GM21576 (cell line): Measurements from ENCODE around the gene FAM187B.
"Not testable (repeated sequence)": the region's sequence is repeated elsewhere in the genome, so short reads cannot be mapped to it uniquely, and the experiment has no call there.

Experiments used
- ATAC-seq: cut with Tn5 transposase; IDR thresholded peaks from one replicate; pipeline ENCODE4 v1.9.1; 2021; ENCODE audit warnings: mild to moderate bottlenecking, moderate library complexity; ENCODE audit not compliant: unreplicated experiment

The FAM187B gene

DNA sequence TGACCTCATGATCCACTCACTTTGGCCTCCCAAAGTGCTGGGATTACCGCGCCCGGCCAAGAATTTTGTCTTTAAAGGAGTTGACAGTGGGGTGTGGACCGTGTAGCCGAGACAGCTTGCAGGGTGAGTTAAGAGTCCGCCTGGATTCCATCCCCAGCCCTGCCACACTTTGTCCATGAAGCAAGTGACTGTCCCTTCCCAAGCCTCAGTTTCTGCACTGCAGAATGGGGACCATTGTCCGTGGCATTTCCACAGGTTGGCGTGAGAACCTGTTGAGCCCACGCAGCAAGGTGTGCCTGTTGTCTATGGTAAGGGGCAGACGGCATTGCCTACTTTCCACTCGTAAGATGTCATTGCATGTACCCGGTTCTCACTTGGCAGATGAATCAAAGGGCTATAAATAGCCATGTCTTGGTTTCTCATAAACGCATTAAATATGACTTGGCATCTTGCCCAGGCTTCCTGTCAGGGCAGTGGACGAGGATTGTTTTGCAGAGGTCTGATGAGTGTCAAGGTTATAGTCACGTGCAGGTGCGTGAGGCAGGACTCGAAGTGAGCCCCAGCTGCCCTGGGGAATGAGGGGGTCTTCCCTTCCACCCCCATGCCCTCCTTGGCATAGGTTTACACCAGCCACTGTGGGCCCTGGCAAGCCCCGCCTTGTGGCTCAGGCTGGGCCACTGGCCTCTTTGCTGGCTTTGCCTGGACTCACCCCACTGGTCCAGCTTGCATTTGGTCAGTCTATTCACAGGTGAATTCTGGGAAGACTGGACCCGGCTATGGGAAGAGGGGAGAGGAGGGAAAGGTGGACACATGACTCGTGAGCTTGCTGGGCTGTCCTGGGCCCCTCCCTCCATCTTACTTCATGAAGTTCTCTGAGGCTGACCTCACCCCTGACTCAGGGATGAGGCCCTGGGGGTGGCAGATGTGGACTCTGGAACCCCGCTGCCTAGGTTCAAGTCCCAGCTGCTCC lies 14.6 kb downstream of the FAM187B start:
- peak; percentile 61 for ATAC-seq

DNA sequence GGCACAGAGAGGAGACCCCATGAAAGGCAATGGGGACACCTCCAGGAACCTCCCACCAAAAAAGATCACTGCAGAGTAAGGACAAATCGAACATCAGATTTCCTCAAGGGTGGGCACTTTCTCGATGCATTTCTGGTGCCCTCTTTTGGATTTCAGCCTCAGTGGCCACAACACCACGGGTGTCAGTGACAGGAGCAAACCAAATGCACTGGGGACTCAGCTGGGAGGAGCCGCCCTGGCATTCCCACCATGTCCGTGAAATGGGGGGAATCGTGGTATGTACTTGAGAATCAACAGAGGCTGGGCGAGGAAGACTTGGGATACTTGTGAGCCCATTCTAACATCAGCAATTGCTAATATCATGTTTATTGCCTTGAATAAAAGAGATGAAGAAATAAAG lies 16.3 kb downstream of the FAM187B start:
- ATAC-seq: no peak

DNA sequence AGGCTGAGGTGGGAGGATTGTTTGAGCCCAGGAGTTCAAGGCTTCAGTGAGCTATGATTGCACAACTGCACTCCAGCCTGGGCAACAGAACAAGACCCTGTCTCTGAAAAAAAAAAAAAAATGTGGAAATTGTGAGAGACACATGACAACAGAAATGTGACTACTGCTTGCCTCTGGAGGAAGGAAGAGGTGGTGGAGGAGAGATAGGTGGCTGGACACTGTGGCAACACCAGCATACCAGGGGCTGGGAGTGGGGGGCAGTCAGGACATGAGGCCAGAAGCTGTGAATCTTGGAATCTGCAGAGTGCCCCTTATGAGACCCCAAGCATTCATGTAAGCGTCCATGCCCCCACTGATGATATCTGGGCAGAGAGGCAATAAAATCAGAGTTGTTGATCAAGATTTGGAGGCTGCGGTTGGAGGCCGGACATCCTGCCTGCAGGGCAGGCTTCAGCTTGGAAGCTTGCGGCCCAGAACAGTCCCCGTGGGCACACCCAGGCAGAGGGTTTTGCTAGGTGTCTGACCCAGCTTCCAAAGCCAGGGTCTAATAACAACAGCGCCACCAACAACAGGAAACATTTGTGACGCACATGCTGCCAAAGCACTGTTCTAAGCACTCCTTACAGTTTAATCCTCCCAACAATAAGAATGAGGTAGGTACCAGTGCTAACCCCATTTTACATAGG lies 16.9 kb downstream of the FAM187B start:
- no peak for ATAC-seq

DNA sequence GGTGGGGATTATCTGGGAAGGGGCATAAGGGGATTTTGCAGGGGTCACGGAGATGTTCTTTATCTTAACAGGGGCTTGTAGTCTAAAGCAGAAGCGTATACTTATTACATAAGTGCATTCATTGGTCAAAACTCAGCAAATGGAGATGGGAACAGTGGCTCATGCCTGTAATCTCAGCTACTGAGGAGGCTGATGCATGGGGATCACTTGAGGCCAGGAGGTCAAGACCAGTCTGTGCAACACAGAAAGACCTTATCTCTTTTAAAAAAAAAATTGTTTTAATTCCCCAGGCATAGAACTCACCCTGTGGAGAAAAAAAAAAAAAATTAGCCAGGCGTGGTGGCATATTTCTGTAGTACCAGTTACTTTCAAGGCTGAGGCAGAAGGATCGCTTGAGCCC lies 18.9 kb downstream of the FAM187B start:
- no peak for ATAC-seq

DNA sequence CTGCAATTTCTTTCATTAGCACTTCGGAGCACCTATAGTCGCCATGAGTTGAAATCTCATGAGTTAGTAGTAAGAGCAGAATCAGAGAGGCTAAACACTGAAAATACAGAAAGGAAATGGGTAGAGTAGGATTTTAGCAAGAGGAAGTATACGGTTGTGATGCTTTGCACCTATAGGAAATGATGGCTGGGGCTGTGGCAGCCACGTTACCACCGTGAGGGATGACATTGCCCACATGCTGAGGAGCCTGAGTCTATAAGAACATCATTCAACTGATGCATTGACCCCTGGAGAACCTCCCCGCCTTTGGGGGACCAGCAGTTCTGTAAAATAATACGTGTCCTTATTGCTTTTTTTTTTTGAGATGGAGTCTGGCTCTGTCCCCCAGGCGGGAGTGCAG lies 20.4 kb downstream of the FAM187B start:
- ATAC-seq: no peak

DNA sequence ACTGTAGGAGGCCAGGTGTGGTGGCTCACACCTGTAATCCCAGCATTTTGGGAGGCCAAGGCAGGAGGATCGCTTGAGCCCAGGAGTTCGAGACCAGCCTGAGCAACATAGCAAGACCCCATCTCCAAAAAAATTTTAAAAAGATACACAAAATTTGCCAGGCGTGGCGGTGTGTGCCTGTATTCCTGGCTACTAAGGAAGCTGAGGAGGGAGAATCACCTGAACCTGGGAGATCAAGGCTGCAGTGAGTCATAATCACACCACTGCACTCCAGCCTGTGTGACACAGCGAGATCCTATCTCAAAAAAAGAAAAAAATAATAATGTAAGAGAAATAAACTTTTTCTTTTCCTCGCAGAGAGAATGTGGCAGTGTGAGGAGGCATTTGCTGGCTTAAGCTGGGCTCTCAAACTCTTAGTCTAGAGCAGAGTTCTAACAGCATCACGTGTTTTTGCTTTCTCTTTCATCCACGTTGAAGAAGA lies 21.1 kb downstream of the FAM187B start:
- no peak for ATAC-seq

DNA sequence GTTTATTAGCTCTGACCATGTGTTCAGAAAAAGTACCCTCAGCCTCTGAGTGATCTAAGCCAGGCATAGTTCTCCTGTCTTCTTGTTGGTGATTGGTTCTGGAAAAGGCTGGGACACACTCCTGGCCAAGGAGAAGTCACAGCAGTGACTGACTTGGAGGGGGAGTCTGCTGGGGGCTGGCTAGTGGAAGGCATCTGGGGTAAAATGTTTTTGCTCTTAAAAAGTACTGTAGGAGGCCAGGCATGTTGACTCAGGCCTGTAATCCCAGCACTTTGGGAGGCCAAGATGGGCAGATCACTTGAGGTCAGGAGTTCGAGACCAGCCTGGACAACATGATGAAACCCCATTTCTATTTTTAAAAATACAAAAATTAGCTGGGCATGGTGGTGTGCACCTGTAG lies 21.7 kb downstream of the FAM187B start:
- ATAC-seq: no peak

DNA sequence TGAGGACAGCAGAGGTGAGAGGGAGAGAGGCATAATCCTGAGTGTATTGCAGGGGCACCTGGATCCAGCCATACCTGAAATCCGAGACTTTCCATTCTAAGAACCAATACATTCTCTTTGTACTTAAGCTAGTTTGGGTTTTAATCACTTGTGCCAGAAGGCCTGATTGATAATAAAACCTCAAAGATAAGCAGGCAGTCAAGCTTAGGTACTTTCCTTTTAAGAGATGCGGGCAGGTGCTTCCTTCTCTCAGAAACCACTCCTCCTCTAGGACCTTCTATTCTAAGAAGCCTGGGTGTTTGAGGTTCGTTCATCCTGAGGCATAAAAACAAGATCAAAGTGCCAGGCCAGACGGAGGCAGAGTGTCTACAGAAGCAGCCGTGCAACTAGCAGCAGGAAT lies 22.2 kb downstream of the FAM187B start:
- no peak for ATAC-seq

DNA sequence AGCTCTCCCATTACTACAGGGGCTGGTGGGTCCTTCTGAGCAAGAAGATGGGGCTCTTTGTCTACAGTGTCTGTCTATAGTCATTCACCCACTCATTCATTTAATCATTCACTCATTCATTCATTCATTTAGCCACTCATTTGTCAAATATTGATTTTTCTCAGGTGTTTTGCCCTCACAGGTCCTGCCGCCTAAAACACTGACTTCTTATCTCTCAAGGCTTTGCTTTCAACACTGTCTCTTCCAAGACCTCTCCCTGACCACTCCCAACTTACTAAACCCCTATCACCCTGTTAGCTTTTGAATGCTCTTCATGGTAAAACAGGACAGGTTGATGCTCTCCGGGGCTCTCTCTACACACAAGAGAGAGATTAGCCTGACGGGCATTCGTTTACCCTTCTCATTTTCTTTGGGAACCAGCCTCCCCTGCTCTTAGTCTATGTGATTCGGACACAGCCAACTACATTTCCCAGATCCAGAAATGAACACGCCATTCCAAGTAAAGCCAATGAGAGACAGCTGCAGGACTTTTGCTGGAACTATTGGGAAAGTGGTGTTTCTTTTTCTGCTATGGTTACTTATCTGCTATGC lies 22.7 kb downstream of the FAM187B start:
- ATAC-seq: peak; percentile 3

DNA sequence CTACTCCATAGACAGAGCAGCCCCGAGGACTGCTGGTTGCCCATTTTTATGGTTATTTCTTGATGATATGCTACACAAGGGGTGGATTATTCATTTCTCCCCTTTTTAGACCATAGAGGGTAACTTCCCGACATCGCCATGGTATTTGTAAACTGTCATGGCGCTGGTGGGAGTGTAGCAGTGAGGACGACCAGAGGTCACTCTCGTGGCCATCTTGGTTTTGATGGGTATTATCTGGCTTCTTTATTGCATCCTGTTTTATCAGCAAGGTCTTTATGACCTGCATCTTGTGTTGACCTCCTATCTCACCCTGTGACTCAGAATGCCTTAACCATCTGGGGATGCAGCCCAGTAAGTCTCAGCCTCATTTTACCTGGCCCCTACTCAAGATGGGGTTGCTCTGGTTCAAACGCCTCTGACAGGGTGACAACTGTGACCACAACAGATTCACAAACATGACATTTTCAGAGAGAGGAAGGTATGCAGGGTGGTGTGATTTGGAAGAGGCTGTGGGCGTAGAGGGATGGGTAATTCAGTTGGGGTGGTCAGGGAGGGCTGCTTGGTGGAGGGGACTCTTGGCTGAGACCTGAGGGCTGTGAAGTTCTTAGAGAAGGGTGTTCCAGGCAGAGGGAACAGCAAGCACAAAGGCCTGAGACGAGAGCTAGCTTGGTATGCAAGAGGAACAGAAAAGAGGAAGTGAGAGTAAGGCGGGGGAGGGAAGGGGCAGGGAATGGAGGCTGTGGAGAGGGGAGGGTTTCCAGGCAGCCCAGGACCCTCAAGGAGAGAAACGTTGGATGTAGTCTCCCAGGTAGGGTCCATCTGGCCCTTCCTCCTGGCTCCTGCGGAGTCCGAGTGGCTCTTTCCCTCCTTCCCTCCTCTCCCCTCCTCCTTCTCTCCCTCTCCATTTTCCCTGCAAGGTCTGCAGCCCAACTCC lies 23.5 kb downstream of the FAM187B start:
- peak; percentile 68 for ATAC-seq

DNA sequence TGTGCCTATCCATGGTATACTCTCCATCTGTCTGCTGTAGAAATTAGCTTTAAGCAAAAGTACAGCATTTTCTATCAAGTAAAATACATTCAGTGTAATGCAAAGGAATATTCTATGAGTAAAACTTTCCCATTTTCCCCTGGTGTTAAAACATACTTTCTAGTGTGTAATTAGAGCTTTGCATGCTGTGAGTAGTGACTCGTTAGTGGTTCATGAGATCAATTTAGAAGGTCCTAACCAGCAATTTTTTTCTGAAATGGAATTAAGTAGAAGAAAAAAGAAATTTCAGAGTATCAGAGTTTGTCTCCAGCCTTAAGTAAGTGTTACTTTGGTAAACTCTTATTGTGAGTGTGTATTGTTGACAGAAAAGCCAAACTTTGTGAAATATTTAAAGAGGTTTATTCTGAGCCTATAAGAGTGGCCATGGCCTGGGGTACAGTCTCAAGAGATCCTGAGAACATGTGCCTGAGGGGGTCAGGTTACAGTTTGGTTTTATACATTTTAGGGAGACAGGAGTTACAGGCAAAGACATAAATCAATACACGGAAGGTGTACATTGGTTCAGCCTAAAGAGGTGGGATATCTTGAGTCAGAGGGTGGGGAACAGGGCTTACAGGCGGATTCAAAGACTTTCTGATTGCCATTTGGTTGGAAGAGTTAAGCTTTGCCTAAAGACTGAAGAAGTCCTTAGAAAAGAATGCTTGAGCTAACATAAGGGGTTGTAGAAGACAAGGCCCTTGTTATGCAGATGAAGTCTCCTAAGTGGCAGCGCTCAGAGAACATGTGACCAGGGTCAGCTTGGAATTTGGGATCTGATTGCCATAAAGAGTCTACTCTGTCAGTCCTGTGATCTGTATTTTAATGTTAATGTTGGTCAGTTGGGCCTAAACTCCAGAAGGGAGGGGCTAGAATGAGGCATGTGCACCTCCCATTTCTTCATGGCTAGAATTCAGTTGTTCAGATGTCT lies 25.5 kb downstream of the FAM187B start:
- no peak for ATAC-seq

DNA sequence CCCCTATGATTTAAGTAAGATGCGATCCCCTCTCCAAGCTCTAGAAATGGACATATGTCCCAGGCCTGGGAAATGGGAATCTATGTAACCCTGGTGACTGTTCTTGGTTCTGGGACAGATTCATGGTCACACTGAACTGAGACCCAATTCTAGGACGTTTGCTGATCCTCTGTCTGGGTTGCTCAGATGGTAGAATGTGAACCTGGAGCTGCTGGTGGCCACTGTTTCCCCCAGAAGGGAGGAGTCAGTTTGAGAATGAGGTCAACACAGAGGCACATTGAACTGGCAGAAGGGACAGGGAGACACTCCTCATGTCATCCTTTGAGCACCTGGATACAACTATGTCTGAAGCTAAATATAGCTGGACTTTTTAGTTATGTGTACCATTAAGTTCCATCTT lies 29.1 kb downstream of the FAM187B start:
- no peak for ATAC-seq

DNA sequence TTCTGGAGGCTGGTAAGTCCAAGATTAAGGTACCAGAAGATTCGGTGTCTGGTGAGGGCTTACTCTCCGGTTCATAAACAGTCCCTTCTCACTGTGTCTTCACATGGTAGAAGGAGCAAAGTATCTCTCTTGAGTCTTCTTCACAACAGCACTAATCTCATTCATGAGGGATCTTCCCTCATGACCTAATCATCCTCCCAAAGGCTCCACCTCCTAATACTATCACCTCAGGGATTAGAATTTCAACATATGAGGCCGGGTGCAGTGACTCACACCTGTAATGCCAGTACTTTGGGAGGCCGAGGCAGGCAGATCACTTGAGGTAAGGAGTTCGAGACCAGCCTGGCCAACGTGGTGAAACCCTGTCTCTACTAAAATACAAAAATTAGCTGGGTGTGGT lies 31.7 kb downstream of the FAM187B start:
- ATAC-seq: not testable (repeated sequence)

DNA sequence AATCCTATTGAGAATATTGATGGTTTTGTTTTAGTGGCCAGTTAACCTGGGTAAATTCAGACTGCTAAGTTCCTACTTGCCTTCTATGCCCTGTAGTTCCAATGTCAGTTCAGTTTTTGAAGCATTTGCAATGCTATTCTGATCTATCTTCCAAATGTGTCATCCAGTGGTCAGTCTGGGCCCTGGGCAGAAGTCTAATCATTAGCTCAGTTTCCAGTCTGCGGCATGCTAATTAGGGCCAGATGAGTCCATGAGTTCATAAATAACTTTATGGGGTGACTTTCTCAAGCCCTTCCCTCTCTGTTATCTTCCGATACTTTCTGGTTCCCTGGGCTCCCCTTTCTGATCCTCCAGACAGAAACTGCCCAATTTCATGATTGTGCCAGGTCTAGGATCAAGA lies 32.7 kb downstream of the FAM187B start:
- no peak for ATAC-seq

DNA sequence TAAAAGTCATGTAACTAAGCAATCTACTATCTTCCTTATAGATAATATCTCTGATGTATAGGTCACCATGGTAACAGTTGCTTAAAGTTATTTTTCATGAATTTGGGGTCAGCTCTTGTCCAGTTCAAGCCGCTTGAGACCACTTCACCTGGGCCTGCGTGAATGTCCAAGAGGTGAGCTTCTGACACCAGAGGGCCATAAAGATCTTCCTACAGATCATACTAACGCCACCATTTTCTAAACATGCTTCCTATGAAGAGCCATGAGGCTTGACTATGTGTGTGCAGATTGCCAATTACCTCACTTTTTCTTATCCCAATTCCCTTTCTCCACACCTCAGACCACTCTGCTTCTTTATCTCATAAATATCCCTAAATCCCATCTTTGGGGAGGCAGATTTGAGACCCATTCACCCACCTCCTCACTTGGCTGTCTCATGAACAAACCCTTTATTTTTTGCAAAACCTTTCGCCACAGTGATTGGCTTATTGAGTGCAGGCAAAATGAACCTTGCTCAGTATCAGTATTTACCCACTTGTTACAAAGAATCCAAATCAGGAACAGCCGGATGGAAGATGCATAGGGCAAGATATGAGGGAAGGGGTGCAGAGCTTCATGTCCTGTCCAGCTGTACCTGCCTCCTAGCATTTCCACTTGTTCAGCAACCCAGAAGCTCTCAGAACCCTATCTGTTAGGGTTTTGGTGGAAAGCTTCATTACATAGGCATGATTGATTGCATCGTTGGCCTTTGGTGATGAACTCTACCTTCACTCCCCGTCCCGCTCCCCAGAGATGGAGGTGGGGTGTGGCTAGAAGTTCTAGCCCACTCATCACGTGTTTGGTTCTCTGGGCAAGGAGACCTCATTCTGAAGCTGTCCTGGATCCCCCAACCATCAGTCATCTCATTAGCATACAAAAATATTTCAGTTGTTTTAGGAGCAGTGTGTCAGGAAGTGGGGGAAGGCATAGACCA lies 34.2 kb downstream of the FAM187B start:
- no peak for ATAC-seq

DNA sequence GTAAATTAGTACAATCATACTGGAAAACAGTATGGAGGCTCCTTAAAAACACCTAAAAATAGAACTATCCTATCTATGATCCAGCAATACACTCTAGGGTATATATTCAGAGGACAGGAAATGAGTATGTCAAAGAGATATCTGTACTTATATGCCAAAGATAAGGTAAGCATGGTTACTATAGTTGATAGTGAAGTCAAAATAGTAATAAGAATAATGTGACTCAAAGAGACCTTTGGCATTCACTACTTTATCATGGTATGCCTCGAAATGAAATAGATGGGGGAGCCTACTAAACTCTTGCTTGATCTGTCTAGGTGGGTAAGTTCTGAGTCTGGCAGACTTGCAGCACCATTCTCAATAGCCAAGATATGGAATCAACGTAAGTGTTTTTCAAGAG lies 43.7 kb downstream of the FAM187B start:
- no peak for ATAC-seq

DNA sequence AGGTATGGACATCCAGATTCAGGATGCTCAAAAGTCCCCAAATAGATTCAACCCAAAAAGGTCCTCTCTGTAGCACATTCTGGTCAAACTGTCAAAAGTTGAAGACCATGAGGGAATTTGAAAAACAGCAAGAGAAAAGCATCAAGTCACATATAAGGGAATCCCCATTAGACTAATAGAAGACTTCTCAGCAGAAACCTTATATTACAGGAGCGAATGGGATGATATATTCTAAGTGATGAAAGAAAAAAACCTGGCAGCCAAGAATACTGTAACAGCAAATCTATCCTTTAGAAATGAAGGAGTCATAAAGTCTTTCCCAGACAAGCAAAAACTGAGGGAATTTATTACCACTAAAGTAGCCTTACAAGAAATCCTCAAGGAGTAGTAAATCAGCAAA lies 44.3 kb downstream of the FAM187B start:
- ATAC-seq: no peak

DNA sequence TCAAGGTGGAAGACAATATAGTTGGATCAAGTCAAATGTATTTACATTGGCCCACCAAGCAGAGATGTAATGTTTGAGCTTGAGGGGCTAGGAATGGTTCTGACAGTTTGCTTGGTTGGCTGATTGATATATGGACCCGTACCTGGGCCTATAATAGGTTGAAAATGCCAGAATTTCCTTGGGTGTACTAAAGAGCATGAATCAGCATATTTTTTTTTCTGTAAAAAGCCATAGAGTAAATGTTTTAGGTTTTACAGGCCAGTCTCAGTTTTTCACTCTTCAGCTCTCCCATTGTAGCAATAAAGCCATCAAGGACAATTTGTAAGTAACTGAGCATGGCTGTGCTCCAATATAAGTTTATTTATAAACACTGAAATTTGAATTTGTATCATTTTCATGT lies 47.2 kb downstream of the FAM187B start:
- no peak for ATAC-seq
